Forelimb muscle (tissue), 1 donor: Measurements from ENCODE around the gene PRAME. TPM values are rescaled to one million over a fixed set of nuclear protein-coding genes. Genes with fewer than 3 reads are reported as not detected.
"Not testable (repeated sequence)": the region's sequence is repeated elsewhere in the genome, so short reads cannot be mapped to it uniquely, and the experiment has no call there.

Experiments
- DNase-seq: peaks from one replicate; pipeline ENCODE4 v3.0.0-alpha.2; 2013; ENCODE audit warnings: low read depth
- polyA plus RNA-seq: library from polyadenylated mRNA; unstranded; fragments of 120-200 nt; gene quantifications from one replicate; pipeline ENCODE4 v1.2.1, GENCODE V29; 2013; ENCODE audit not compliant: insufficient read length

The PRAME gene
- polyA plus RNA-seq, 1 donor, result not detected

DNA sequence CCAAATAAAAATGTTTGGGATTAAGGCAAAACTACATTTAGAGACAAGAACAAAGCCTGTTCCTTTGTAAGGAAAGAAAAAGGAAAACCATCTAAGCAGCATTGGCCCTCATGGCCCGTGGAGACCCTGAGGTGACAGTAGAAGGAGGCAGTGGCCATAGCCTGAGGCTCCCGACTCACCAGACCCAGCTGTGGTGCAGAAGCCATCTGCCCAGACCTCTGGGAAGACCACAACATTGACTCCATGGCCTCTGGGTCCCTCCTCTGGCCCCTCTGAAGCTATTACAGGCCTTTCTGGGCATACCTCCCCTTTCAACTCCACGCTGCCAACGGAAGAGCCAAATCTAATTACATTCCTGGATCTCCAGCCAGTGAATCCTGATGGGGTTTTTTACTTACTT, 6.4 kb downstream of the PRAME start:
- DNase-seq, result no peak

GRCh38 chr22:22550789-22551434, 8.2 kb downstream of the PRAME start:
- DNase-seq, result no peak

DNA sequence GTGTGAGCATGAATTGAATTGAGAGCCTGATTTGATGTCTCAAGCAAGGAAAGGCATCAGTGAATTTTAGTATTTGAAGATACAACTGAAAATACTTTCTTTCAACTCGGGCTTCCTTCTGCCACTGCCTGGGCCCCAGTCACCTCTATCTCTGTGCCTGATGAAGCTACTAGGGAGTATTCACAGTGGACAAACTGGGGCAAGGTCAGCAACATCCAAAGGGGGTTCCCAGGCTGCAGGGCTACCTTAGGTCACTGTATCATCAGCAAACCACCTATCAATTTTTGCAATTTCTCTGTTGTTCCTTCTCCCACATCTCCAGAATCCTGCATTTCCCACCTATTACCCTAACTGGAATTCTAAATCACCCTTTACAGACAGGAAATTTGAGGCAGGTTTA, 10.2 kb downstream of the PRAME start:
- no peak for DNase-seq

- no peak for DNase-seq
These were observed 10.7 kb downstream of the PRAME start for GRCh38 chr22:22548317-22548716.

DNA sequence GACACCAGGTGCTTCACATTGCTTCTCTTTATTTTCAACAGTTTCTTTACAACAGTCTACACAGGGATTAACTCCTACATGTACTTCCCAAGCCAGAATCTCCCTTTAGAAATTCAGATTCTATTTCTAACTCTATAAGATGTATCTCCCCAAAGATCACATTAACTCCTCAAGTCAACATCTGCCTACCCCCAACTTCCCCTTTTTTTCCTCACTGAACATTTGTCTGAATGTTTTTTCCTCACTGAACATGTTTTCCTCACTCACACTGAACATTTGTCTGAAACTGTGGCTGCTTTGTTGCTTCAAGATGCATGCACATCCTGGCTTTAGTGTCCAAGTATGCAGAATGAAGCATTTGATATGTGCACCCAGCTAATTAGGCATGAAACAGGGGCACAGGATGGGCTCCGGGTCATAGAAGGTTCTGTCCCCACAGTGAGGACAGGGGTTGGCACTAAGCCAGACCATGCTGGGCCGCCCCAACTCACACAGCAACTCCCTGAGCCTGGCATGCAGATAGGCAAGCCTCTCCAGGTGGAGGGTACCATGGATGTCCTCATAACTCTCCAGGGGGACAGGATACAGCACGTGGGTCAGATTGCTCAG, 11.3 kb downstream of the PRAME start:
- DNase-seq, result no peak

- no peak for DNase-seq
These were observed 11.8 kb downstream of the PRAME start for GRCh38 chr22:22547226-22547625.

DNA sequence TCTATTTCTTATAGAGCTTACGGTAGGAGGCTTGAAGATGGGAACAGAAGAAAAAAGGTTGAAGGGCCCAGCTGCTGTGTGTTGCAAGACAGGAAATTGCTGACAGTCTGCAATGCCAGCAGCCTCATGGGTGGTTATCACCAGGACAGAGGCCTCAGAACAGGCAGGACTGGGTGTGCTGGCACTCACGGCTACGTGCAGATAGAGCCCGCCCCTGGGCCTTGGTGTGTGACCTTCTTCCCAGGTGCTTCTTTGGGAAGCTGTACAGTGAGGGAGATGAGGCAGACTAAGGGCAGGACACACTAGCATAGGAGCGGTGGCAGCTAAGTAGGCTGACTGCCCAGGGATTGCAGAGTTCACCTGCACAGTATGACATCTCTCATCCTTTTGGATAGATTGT, 12.6 kb downstream of the PRAME start:
- DNase-seq, result no peak

DNA sequence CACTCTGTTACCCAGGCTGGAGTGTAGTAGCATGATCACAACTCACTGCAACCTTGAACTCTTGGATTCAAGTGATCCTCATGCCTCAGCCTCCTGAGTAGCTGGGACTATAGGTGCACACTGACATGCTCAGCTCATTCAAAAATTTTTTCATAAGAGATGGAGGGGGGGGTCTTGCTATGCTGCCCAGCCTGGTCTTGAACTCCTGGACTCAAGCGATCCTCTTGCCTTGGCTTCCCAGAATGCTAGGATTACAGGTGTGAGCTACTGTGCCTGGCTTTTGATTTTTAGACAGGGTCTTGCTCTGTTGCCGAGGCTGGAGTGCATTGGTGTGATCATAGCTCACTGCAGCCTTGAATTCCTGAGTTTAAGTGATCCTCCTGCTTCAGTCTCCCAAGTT, 14.0 kb downstream of the PRAME start:
- no peak for DNase-seq

DNA sequence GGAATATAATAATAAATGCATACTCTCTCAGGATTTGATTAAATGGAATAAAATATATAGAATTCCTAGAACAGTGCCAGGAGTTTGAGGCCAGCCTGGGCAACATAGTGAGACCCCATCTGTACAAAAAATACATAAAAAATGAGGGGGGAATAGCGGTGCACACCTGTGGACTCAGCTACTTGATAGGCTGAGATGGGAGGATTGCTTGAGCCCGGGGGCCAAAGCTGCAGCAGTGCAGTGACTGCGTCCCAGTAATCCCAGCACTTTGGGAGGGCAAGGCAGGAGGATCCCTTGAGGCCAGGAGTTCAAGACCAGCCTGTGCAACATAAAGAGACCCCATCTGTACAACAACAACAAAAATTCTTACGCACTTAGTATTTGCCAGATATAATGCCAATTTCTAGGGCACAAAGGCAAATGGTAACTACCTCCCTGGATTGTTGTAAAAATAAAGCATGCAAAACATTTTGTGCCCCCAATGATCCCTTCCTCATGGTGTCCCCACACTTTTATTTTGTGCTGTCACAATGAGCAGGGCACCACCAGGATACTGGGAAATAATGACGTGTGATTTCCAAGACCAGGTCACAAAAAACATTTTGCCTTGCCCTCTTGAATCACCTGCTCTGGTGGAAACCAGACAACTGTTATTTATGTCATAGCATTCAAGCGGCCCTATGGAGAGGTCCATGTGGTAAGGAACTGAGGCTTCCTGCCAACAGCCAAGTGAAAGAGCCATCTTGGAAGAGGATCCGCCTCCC, 20.7 kb downstream of the PRAME start:
- no peak for DNase-seq

GRCh38 chr22:22536916-22537315, 22.1 kb downstream of the PRAME start:
- DNase-seq, result no peak

DNA sequence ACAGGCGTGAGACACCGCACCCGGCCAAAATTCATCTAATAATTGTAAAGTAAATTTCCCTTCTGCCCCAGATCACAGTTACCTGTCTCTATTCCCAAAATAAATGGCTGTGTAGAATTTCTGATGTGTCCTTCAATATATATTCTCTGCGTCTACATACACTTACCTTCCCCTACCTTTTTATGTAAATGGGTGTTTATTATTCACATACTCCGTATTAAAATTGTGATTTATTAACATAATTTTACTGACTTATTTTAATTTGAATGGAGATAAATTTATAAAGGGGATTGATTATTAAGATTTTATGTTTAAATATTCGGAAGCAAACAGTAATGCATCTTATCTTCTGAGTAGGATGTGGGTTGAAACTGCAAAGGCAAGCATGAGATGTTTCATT, 22.6 kb downstream of the PRAME start:
- DNase-seq, result no peak

DNA sequence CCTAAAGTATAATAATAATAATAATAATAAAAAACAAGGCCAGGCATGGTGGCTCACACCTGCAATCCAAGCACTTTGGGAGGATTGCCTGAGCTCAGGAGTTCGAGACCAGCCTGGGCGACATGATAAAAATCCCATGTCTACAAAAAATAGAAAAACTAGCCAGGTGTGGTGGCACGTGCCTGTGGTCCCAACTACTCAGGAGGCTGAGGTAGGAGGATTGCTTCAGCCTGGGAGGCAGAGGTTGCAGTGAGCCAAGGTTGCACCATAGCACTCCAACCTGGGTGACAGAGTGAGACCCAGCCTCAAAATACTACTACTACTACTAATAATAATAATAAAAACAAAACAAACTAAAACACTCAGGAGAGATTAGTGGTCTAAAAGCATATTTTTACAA, 23.4 kb downstream of the PRAME start:
- DNase-seq, result no peak

DNA sequence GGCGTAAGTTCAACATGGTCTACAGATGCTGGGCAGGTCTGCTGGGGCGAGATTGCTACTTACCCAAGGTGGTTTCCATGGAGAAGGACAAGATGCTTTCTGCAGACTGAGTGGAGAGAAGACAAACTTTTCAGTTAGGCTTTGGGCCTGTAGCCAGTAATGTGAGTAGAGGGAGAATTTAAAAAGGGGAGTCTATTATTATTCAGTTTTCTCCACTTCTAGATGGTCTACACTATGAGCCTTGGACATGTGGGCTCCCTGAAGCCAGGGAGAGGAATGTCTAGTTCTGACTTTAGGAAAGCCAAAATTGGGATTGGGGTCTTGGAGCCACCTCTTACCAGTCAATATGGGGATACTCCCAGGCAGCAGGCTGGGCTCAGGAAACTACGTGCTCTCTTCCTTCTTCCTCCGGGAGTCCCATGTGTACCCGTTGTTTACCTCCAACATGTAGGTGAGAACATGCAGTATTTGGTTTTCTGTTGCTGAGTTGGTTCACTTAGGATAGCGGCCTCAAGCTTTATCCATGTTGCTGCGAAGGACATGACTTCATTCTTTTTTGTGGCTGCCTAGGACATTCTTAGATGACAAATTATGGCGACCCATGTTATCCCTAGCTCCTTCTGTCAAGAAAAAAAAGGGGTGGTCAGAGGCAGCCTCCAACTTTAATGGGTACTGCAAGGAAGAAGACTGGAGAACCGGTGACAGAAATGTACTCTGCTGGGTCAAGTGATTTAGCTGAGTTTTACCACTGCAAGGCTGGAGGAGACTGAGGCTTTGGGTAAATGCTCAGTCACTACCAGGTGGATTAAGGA, 24.3 kb downstream of the PRAME start:
- DNase-seq, result no peak

- DNase-seq, result no peak
These were observed 25.2 kb downstream of the PRAME start for GRCh38 chr22:22533863-22534262.

DNA sequence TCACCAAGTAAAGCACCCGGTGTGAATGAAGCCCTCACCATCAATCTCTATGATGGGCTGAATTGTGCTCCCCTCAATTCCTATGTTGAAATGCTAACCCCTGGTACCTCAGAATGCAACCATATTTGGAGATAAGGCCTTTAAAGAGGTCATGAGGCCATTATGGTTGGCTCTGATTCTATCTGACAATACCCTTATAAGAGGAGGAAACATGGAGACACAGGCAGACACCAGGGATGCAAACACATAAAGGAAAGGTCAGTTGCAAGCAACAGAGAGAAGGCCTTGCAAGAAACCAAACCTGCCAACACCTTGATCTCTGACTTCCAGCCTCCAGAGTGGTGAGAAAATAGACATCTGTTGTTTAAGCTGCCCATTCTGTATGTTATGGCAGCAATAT, 25.6 kb downstream of the PRAME start:
- DNase-seq, result no peak

GRCh38 chr22:22532547-22533071, 26.5 kb downstream of the PRAME start:
- not testable (repeated sequence) for DNase-seq

- no peak for DNase-seq
These were observed 27.1 kb downstream of the PRAME start for GRCh38 chr22:22531770-22532546.

GRCh38 chr22:22528780-22529179, 30.3 kb downstream of the PRAME start:
- no peak for DNase-seq

GRCh38 chr22:22527312-22527711, 31.8 kb downstream of the PRAME start:
- no peak for DNase-seq

GRCh38 chr22:22526125-22526912, 32.7 kb downstream of the PRAME start:
- DNase-seq, result no peak
